Fibroblast of lung (primary cell): ENCODE data around the gene FXYD1. TPM values are rescaled to one million over a fixed set of nuclear protein-coding genes. Genes with fewer than 3 reads are reported as not detected.

Experiments
- DNase-seq, 2 donors: peaks; one replicate each; pipeline versions ENCODE4 v3.0.0 to v3.0.0-alpha.2; 2010; ENCODE audit warnings: low read depth in 2 of 2
- H2AFZ ChIP-seq: 2 replicates; pipeline ENCODE4 v1.5.1; 2012; ENCODE audit warnings: low read length, control low read depth, inconsistent platforms
- H3K27ac ChIP-seq: 2 replicates; pipeline ENCODE4 v1.5.1; 2011; ENCODE audit warnings: low read length, control low read depth; ENCODE audit not compliant: insufficient read depth
- H3K27me3 ChIP-seq: 2 replicates; pipeline ENCODE4 v1.5.1; 2011; ENCODE audit warnings: mild to moderate bottlenecking, low read length; ENCODE audit not compliant: control insufficient read depth, insufficient read depth
- H3K36me3 ChIP-seq: 2 replicates; pipeline ENCODE4 v1.5.1; 2011; ENCODE audit warnings: low read length; ENCODE audit not compliant: control insufficient read depth, insufficient read depth
- H3K4me1 ChIP-seq: 2 replicates; pipeline ENCODE4 v1.5.1; 2011; ENCODE audit warnings: low read length; ENCODE audit not compliant: control insufficient read depth, insufficient read depth; ENCODE audit errors: extremely low read depth
- H3K4me2 ChIP-seq: 2 replicates; pipeline ENCODE4 v1.5.1; 2011; ENCODE audit warnings: low read length, control low read depth; ENCODE audit not compliant: insufficient read depth; ENCODE audit errors: extremely low read depth
- H3K4me3 ChIP-seq, 4 experiments: fragments of 200-600 bp in 1 of 4; sonication (generic) in 1 of 4; replicated peaks in 1 of 4; 2 replicates each; pipeline ENCODE4 v1.5.1; 2011 to 2016; ENCODE audit warnings: low read length in 4 of 4, low read depth in 3 of 4, mild to moderate bottlenecking in 3 of 4, control low read depth in 2 of 4, inconsistent platforms in 1 of 4, mixed read lengths in 1 of 4; ENCODE audit not compliant: insufficient read depth in 1 of 4; ENCODE audit errors: control extremely low read depth in 1 of 4
- H3K79me2 ChIP-seq: 2 replicates; pipeline ENCODE4 v1.5.1; 2012; ENCODE audit warnings: mild to moderate bottlenecking, low read length, inconsistent platforms; ENCODE audit not compliant: control insufficient read depth, insufficient read depth
- H3K9ac ChIP-seq: 2 replicates; pipeline ENCODE4 v1.5.1; 2011; ENCODE audit warnings: mild to moderate bottlenecking, low read length, control low read depth; ENCODE audit not compliant: insufficient read depth
- H3K9me3 ChIP-seq: 2 replicates; pipeline ENCODE4 v1.5.1; 2012; ENCODE audit warnings: low read depth, low read length; ENCODE audit not compliant: control insufficient read depth, insufficient read depth
- H4K20me1 ChIP-seq: 2 replicates; pipeline ENCODE4 v1.5.1; 2011; ENCODE audit warnings: low read length; ENCODE audit not compliant: control insufficient read depth, insufficient read depth; ENCODE audit errors: extremely low read depth
- EZH2 ChIP-seq: IDR thresholded peaks from 2 replicates; pipeline ENCODE4 v1.5.1; 2012; ENCODE audit warnings: low read length, control low read depth, mild to moderate bottlenecking; ENCODE audit errors: missing control alignments
- polyA plus RNA-seq, 2 donors: library from polyadenylated mRNA; depleted of rRNA in 1 of 2; stranded (reverse) in 1 of 2; unstranded in 1 of 2; fragments of >200 nt; gene quantifications; 2 replicates each; pipeline ENCODE4 v1.2.1, GENCODE V29; 2011 to 2012; ENCODE audit warnings: missing spikeins in 1 of 2
- total RNA-seq: library from RNA; depleted of rRNA; stranded (reverse); fragments of >200 nt; gene quantifications from 2 replicates; pipeline ENCODE4 v1.2.1, GENCODE V29; 2014
- TF ChIP-seq, protein P1 (sequence below), 2 donors: IDR thresholded peaks in 1 of 2; conservative IDR thresholded peaks in 1 of 2; 1 replicate in 1 of 2; 2 replicates in 1 of 2; pipeline ENCODE4 v1.5.1; 2011 to 2012; ENCODE audit warnings: low read length in 2 of 2, control low read depth in 1 of 2, inconsistent platforms in 1 of 2, low read depth in 1 of 2, mild to moderate bottlenecking in 1 of 2

FXYD1 gene
- total and polyA plus RNA-seq, 2 donors (not counting 1 experiment from before 2014, with no cell fraction given) = 4.5 to 7.5 TPM

DNA sequence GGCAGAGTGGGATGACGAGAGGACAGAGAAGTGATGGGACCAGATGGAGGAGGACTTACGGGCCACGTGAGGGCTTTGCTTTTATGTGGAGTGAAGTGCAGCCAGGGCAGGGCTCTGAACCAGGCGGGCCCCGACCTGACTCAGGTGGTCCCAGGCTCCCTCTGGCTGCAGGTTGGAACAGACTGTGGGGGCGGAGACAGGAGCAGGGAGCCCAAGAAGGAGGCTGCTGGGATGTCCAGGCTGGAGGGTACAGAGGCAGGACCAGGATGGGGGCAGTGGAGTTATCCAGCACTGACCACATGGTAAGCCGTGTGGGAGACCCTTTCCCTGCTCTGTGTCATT is 18.0 kb downstream of the FXYD1 start:
- no peak overlapping the region for H2AFZ ChIP-seq
- no peaks in the 10 kb centered on the region for H3K9me3 ChIP-seq
- H3K4me3 ChIP-seq = no peak overlapping the region
- H3K27me3 ChIP-seq = no peaks in the 10 kb centered on the region
- H3K4me2 ChIP-seq = no peak overlapping the region
- H3K36me3 ChIP-seq = peaks cover 11% of the 10 kb centered on the region
- peaks cover 22% of the 10 kb centered on the region for H3K79me2 ChIP-seq
- no peak overlapping the region for H3K9ac ChIP-seq
- no peak for TF ChIP-seq EZH2
- TF ChIP-seq, protein P1, sequence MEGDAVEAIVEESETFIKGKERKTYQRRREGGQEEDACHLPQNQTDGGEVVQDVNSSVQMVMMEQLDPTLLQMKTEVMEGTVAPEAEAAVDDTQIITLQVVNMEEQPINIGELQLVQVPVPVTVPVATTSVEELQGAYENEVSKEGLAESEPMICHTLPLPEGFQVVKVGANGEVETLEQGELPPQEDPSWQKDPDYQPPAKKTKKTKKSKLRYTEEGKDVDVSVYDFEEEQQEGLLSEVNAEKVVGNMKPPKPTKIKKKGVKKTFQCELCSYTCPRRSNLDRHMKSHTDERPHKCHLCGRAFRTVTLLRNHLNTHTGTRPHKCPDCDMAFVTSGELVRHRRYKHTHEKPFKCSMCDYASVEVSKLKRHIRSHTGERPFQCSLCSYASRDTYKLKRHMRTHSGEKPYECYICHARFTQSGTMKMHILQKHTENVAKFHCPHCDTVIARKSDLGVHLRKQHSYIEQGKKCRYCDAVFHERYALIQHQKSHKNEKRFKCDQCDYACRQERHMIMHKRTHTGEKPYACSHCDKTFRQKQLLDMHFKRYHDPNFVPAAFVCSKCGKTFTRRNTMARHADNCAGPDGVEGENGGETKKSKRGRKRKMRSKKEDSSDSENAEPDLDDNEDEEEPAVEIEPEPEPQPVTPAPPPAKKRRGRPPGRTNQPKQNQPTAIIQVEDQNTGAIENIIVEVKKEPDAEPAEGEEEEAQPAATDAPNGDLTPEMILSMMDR (conservative IDR thresholded peaks at IDR 0.05 in 1 of 2, IDR thresholded peaks at IDR 0.05 in 1 of 2; ENCODE audit: low read depth in 1 of 2, low read length in 2 of 2) = no peak
- H4K20me1 ChIP-seq = no peaks in the 10 kb centered on the region
- DNase-seq = no peak
- H3K27ac ChIP-seq = no peak overlapping the region
- H3K4me1 ChIP-seq = peaks cover 2% of the 10 kb centered on the region

DNA sequence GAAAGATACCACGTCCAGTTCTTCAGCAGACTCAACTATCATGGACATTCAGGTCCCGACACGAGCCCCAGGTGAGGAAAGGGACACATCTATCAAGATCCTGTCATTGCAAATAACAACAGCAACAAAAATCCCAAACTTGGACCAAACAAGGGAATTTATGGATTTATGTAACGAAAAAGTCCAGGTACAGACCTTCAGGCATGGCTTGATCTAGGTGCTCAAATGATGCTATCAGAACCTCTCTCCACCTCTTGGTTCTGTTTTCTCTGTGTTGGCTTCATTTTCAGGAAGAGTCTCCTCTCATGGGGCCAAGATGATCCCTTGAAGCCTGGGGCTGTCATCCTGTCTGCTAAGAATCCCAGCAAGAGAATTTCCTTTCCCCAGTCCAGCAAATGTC is 18.8 kb downstream of the FXYD1 start:
- Histone ChIP-seq H3K9me3 (no peaks in the 10 kb centered on the region), H3K4me3 (no peak overlapping the region), H3K79me2 (peaks cover 22% of the 10 kb centered on the region), H4K20me1 (no peaks in the 10 kb centered on the region), H3K9ac (no peak overlapping the region), H3K4me1 (peaks cover 2% of the 10 kb centered on the region), H3K36me3 (peaks cover 11% of the 10 kb centered on the region), H3K4me2 (no peak overlapping the region), H3K27me3 (no peaks in the 10 kb centered on the region), H3K27ac (no peak overlapping the region), H2AFZ (no peak overlapping the region)
- TF ChIP-seq, protein P1 (conservative IDR thresholded peaks at IDR 0.05 in 1 of 2, IDR thresholded peaks at IDR 0.05 in 1 of 2; ENCODE audit: low read depth in 1 of 2, low read length in 2 of 2) = no peak
- TF ChIP-seq EZH2 = no peak
- DNase-seq = no peak

DNA sequence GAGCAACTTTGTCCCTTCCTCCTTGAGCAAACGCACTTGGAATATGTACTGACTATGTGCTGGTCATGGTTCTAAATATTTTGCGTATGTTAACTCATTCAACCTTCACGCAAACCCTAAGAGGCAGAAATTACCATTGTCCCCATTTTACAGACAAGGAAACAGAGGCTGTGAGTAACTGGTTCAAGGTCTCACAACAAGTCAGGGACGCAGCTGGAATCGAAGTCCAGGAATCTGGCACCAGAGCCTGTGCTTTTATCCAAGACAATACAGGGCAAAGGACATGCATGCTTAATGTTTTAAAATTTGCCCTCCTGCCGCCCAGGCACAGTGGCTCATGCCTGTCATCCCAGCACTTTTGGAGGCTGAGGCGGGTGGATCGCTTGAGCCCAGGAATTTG is 21.0 kb downstream of the FXYD1 start:
- TF ChIP-seq, protein P1 (conservative IDR thresholded peaks at IDR 0.05 in 1 of 2, IDR thresholded peaks at IDR 0.05 in 1 of 2; ENCODE audit: low read depth in 1 of 2, low read length in 2 of 2) = no peak
- Histone ChIP-seq H3K4me2 (no peak overlapping the region), H3K27me3 (no peaks in the 10 kb centered on the region), H3K79me2 (peaks cover 21% of the 10 kb centered on the region), H3K36me3 (peaks cover 21% of the 10 kb centered on the region), H3K27ac (no peak overlapping the region), H3K4me3 (no peak overlapping the region), H2AFZ (no peak overlapping the region), H4K20me1 (no peaks in the 10 kb centered on the region), H3K9me3 (no peaks in the 10 kb centered on the region), H3K4me1 (peaks cover 2% of the 10 kb centered on the region), H3K9ac (no peak overlapping the region)
- DNase-seq = no peak
